Stimulated activated naive CD8-positive, alpha-beta T cell treated with anti-CD3 and anti-CD28 coated beads, Interleukin-15, Interleukin-2, amounts not matched to agents 100 U/mL and 50 U/mL, for 24 hours (primary cell): ENCODE measurements around the gene LY6G6D.

Experiments used
- ATAC-seq: fragments of 150-1000 bp; cut with Tn5 transposase; one replicate; pipeline ENCODE4 v1.10.0; 2021
- DNase-seq: peaks from one replicate; pipeline ENCODE4 v3.0.0; 2021

LY6G6D gene

DNA sequence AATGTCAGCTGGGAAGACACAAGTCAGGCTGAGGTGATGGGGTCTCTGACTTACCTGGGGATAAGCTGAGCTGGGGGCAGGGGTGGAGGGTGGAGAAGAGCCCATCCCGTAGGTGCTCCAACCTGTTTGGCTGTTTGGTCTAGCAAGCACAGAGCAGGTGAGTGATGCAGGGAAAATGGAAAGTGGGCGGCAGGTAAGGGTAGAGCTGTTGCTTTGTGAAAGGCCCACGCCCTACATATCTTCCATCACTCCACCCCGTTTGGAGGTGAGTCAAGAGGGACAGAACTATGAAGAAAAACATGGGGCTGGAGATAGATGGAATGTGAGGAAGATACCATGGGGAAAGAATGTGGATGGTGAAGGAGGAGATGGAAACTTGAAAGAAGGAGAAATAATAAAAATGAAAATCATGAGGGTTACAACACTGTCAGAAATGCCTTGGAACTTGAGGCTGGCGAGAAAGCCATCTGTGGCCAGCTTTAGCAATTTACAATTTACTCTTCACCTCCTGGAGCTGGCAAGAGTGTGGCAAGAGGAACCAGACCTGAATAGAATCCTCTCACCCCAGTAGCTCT lies 5.1 kb downstream of the LY6G6D start:
- ATAC-seq: no peak
- DNase-seq: no peak

DNA sequence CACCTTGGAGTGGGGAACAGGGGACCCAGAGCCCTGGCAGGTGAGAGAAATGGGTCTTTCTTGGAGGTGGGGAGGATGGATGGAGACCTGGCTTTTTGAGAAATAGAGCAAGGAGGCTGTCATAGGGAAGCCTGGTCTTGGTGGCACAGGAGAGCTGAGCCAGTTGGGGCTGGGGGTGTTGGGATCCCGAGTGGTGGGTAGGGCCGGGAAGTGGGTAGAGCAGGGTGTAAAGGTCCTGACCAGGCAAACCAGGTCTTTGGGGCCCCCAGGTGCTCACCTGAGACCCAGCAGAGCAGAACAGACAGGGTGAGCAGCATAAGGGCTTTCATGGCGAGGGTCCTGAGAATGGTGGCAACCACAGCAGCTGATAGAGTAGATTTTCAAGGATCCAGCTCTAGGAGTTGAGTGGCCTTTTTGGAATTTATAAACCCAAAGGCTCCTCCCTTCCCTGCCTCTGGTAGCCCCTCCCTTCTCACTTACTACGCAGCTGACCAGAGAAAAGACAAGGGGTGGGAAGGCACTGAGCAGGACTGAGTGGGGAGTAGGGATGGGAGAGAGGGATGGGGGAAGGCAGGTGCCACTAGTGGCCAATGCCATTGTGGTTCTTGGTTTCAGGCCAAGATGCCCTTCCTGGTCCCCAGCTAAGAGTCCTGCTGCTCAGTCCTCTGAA lies 6.3 kb downstream of the LY6G6D start, which contains the start of gene LY6G6C:
Gene LY6G6C, minus strand, starts transcription at position 396 of the 670 bp plus-strand sequence. Its CDS starts 67 bp downstream, at position 329.
- ATAC-seq (no peak), DNase-seq (no peak)

DNA sequence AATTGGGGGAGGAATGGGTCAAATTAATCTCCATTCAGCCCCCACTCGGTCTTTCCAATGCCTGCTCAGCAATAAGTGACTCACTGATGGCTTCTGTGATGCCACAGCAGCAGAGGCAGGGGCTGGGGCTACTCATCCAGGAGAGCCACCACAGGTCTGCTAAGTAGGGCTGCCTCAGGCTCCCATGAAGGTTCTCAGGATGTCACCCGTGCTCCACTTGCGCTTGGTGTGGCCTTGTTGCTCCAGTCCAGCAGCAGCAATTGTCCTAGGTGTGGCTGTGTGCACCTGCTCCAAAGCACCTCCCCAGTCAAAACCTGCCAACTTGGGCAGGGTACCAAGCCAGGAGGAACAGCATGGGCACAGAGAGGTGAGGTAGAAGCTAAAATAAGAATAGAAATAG lies 7.0 kb downstream of the LY6G6D start:
- DNase-seq: no peak
- peak; percentile 37 for ATAC-seq

DNA sequence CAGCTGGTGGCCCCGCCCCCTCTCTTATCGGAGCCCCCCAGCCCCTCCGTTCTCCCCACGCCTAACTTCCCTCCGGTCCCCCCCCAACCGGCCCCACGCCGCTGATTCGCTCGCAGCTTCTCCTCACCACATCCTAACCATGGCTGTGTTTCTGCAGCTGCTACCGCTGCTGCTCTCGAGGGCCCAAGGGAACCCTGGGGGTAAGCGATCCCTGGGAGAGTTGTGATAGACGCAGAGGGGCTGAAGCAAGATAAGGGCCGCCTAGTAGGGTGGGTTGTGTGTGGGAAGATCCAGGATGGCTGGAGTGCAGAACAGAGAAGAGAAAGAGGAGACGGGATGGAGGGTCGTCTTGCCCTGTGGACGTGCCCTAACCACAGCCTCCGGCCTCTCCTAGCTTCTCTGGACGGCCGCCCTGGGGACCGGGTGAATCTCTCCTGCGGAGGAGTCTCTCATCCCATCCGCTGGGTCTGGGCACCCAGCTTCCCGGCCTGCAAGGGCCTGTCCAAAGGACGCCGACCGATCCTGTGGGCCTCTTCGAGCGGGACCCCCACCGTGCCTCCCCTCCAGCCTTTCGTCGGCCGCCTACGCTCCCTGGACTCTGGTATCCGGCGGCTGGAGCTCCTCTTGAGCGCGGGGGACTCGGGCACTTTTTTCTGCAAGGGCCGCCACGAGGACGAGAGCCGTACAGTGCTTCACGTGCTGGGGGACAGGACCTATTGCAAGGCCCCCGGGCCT lies 8.3 kb downstream of the LY6G6D start, which contains the start of gene MPIG6B:
Gene MPIG6B, plus strand, starts transcription at position 129 of the 735 bp plus-strand sequence. Its CDS starts 11 bp downstream, at position 140.
- ATAC-seq: no peak

DNA sequence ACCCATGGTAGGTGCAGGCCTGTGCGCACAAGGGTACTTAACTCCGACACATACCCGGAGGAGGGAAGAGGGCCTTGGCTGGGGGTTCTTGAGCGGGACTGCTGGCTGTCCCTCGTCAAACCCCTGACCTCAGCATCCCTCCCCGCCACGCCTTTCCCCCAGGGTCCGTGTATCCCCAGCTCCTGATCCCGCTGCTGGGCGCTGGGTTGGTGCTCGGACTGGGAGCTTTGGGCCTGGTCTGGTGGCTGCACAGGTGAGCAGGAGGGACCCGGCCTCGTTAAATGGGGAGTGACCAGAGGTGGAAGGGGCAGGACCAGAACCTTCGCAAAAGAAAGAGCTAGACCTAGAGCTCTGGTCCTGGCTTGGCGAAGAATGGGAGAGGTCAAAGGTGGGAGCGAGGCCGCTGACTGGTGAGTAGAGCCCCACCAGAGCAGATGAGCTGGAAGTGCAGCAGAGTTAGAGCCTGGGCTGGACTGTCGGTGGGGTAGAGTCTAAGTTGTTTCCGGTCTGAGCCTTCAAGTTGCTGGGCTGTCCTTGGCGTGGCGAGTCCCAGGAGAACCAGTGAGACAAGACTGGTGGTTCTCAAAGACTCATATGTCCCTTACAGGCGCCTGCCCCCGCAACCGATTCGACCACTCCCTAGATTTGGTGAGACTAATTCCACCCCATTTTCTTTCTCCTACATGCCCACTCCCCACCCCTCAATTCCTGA lies 9.0 kb downstream of the LY6G6D start:
- DNase-seq: no peak
- ATAC-seq: no peak

More for the DNA sequence above, 8.3 kb downstream of the LY6G6D start, which contains the start of gene MPIG6B:
- DNase-seq: no peak

DNA sequence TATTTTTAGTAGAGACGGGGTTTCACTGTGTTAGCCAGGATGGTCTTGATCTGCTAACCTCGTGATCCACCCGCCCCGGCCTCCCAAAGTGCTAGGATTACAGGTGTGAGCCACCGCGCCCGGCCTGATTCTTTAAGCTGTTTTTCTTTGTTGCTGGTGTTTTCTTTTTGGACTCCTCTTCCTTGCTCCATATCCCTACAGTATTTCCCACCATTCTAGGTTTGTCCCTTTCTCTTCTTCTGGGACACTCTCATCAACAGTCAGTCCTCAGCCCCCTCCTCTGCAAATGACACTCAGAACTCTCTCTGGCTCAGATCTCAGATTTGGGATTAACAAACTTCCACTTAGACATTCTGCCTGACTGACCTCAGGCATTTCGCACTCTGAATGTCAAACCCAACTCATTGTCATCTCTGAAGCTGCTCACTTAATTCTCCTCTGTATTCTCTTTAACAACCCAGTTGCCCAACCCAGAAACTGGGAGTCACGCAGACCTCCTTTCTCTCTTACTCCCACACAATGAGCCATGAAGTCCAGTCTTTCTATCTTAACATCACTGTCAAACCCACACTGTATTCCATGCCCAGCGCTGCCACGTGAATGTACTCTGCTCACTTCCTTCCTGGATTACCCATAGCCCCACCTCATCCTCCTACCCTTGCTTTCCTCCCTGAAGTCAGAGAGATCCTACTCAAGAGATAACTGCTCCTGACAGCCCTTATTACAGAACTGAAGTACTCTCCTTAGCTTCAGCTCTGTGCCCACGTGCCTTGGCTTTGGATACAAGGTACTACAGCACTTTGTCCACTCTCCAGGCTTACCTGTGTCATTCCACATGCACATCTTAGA lies 10.6 kb downstream of the LY6G6D start:
- DNase-seq (no peak), ATAC-seq (no peak)

DNA sequence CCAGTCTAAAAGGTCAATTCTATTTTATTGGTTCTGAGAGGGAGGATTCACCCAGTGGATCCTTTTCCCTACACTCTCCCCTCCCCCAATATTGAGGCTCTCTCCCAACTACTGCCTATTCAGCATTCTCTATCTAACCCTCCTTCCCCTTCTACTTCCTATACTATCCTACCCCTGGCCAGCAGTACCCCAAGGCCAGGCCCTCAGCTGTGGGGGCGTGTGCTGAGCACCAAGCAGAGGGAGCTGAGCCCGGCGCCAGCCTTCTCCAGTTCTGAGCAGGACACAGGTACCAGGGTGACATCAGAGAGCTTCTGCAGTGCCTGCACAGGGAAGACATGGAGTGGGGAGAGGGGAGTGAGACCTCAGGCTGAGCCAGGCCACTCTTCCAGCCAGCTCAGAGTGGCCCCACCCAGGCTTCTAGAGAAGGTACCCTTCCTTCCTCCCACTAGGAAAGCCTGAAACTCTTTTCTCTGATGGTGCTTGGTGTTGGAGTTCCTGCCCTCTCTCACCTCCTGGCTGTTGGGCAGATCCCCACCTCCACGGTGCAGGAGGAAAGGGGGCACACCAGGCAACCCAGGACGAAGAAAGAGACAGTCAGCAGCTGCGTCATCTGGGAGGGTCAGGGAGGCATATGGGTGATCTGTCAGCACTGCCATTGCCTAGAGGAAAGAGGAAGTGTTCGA lies 12.0 kb downstream of the LY6G6D start:
- peak; percentile 51 for ATAC-seq
- DNase-seq: peak; percentile 45

DNA sequence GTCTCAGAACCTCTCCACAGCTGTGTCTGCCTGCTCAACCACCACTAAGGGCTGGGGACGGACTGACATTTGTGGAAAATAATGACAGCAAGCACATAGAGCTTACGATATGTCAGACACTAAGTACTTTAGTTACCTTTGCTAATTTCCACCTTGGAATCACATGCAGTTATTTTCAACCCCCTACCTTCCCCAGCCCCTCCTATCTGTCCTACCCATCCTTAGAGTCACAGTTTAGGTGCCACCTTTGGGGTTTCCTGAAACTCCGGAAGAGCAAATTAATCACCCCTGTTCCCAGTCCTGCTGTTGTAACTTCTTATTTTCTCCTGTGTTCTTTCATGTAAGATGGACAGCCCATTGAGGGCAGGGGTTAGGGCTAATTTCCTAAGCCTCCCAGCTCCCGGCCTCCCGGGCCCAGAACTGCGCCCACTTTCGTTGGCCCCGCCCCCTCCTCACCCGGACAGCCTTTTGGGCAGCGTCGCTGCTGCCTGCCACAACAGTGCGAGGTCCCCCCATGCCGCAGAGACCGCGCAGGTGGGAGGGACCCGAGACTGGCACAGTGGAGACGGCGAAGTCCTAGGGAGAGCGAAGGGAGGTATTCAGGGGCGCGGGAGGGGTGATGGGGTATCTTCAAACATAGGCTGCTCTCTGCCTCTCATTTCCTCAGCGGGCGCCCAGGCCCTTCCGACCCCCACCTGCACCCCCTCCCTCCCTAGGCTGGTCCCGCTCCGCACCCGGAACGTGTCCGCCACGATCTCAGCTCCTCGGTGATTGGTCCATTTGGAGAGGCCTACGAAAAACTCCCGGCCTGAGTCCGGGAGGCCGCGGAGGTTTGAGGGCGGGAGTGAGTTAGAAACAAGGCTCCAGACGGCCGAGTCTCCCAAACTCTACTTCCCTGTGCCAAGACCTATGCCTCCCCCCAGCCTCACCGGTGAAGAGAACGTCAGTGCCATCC lies 12.8 kb downstream of the LY6G6D start:
- ATAC-seq: no peak

DNA sequence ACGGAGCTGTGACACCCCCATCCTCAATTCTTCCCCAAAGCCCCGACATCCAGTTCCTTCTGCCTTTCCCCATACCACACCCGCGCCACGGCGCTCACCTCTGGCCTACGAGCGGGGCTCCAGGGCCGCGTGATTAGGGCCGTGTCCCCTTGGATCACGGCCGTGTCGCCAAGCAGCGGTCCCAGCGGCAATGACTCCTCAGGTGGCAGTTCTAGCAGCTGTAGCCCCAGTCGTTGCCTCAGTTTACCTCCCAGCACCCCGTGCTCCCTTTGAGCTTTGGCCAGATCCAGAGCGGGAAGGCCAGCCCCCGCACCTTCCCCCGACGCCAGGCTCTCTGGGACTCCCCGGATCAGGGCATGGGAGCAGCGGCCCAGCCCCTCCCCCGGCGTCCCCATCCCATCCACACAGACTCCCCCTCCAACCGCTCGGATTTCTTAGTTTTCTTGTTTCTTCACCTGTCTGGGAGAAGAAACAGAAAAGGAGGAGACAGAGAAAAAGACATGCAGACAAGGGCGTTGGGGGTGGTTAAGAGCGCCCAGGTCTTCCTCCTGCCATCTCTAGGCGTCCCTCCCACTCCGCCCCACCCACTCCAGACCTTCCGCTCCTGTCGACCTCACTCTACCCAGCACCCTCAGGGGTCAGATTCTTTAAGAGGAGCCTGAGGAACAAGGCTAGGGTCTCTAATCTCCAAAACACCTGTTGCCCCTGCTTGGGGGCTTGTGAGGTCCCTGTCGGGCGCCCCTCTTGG lies 13.8 kb downstream of the LY6G6D start, which contains the start of gene DDAH2:
Gene DDAH2, minus strand, starts transcription at position 533 of the 748 bp plus-strand sequence. Its CDS starts 138 bp downstream, at position 395.
- DNase-seq (no peak), ATAC-seq (no peak)

More for the DNA sequence above, 12.8 kb downstream of the LY6G6D start:
- DNase-seq: no peak

DNA sequence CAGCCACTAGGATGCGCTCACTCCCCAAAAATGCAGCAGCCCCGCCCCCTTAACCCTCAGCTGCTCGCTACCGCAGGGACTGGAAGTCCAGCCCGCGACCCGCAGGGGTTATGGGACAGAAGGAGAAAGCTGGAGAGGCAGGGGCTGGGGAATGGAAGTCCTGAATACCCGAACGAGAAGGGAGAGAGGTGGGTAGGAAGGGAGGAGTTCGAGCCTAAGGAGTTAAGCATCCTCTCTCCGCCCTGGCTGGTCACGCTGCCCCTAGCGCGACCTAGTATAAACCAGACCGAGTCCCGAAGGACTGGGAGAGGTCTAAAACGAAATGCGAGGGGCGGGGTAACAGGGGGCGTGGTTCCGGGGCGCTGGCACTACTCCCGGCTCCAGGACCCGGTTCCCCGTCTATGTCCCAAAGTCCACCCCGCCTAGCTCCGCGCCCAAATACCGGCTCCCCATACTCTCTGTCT lies 14.4 kb downstream of the LY6G6D start:
- DNase-seq (peak; percentile 85), ATAC-seq (peak; percentile 61)

DNA sequence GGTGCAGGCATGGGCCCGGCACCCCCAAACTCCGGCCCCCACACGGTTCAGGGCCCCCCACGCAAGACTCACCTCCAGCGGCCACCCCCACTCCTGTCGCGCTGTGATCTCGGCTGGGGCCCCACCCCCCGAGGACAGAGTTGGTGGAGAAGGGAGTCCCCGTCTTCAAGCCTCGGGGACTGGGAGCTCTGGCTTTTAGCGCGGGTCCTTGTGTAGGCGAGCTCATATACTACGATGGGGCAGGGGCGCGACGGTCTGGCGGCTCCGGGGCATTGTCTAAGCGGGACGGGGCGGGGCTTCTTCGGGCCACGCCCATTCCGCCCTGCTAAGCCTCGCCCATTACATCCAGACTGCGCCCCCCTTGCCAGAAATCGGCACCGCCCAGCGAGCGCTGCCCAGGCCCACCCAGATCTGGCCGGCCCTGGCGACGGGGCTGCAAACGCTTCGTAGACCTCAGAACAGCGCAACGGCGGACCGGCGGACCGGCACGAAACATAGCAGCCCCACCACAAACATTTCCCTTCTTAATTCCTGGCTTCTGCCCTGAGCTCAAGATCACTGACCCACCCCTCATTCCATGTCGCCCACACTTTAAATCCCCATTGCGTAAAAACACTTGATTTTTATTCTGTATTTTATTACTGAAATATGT lies 15.0 kb downstream of the LY6G6D start:
- DNase-seq: peak; percentile 82
- ATAC-seq: peak; percentile 60

DNA sequence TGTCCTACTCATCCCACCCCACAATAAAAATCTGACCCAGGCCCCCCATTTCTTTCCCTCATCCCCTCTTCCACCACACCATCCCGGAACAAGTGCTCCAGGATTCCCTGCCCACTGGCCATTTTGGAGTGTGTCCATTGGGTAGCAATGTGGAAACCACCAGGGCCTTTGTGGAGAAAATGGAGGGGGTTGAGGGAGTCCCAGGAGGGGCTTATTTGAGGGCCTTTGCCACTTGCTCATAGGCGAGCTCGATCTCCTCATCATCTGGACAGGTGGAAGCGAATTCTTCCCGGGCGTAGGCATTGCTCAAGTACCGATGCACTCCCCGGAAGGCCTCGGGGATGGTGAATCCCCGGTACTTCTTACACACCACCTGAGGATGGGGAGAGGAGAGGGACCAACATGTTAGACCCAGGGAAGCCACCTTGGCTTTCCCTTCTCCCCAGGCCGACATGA lies 15.5 kb downstream of the LY6G6D start:
- ATAC-seq: no peak

DNA sequence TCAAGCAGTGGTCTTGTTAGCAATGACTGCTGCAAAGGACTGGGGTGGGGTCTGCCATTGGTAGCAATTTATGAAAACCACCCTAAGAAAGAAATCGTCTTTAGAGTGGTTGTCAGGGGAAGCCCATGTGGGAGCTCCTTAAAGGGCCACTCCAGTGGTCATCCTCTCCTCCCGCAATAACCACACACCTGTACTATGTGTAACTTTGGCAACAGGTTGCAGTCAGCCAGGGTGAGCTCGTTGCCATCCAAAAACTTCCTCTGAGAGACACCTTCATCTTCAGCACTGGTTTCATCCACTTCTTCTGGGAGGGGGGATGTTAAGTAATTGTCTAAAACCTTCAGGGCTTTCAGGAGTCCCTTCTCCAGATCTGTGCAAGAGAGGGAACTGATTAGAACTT lies 16.9 kb downstream of the LY6G6D start:
- ATAC-seq (no peak), DNase-seq (no peak)

More for the DNA sequence above, 15.5 kb downstream of the LY6G6D start:
- no peak for DNase-seq

DNA sequence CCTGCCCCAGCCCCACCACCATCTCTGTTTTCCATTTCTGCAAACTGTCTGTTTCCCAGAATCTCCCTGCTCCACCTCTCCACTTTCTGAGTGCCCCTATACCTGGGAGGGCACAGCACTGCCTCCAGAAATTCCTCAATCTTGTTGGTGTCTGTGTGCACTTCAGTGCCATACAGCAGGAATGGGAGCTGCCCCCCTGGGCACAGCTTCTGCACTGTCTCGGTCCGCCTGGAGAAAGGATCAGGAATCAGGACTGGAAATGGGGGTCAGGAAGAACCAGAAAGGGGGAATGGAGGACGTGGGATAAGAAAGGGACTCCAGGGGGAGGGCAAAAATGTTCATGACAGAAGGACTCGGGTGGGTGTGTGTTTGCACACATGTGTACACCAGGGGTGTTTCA lies 18.6 kb downstream of the LY6G6D start:
- ATAC-seq: no peak
- no peak for DNase-seq

DNA sequence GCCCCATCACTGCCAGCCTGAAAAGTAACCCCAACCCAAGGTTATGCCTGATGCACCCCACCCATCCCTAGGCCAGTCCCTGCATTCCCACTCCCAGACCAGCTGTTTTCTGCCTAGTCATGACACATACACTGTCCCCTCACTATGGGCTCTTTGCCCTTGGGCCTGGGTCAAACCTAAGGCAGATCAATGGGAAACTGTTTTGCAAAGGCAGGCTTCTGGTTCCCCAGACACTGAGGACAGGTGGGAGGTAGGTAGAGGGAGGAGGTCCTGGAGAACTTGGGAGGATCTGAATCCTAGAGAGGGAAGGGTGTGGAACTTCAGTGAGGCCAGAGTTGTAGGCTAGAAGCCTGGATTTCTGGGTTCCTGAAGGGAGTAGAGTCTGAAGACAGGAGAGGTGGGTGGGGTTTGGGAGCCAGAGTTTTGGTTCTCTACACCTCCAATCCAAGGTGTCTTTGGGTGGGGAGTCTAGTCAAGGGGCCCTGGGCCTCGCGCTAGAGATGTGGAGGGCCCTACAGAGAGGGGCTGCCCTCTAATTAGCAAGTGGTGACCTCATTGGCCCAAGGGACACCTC lies 19.2 kb downstream of the LY6G6D start:
- DNase-seq (no peak), ATAC-seq (peak; percentile 53)

DNA sequence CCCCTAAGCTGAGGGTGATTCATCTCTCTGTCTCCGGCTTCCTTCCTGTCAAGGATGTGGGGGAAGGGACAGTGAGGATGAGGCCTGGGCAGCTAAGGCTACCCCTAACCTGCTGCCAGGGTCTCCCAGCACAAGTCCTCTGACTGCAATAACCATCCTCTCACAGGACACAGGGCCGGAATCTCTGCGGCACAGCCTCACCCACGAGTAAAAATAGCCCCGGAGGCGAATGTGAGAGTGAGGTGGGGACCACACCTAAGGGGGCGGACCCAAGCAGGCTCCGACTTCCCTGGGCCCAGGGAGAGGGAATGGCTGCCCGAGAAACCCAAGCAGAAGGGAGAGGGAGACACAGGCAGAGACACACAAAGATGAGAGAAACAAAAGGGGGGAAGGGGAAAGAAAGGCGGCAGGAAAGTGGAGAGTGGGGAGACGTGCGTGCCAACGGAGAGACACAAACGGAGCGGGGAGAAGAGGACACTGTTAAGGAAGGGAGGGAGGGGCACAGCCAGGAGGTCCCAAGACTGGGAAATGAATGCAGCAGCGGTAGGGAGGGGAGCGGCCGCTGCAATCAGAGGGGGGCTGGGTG lies 19.8 kb downstream of the LY6G6D start:
- DNase-seq: peak; percentile 70
- no peak for ATAC-seq
